Neural progenitor cell (in vitro differentiated cells): Measurements from ENCODE around the gene ZFAND2B. TPM values are rescaled to one million over a fixed set of nuclear protein-coding genes. Genes with fewer than 3 reads are reported as not detected.

Experiments used
- DNase-seq: peaks from one replicate; pipeline ENCODE4 v3.0.0-alpha.2; 2016; ENCODE audit warnings: low spot score
- H2AFZ ChIP-seq: fragments of 200-600 bp; sonication (generic); replicated peaks from 2 replicates; pipeline ENCODE4 v1.6.1; 2016; ENCODE audit warnings: antibody characterized with exemption
- H3F3A ChIP-seq: fragments of 200-600 bp; sonication (generic); 2 replicates; pipeline ENCODE4 v1.6.1; 2016; ENCODE audit warnings: antibody characterized with exemption, low read depth
- H3K27ac ChIP-seq: fragments of 200-600 bp; sonication (generic); 2 replicates; pipeline ENCODE4 v1.5.1; 2016; ENCODE audit warnings: mild to moderate bottlenecking
- H3K27me3 ChIP-seq: fragments of 200-600 bp; sonication (generic); 2 replicates; pipeline ENCODE4 v1.6.1; 2016; ENCODE audit warnings: mild to moderate bottlenecking, moderate library complexity
- H3K36me3 ChIP-seq: fragments of 200-600 bp; sonication (generic); 2 replicates; pipeline ENCODE4 v1.5.1; 2016
- H3K4me1 ChIP-seq: fragments of 200-600 bp; sonication (generic); 2 replicates; pipeline ENCODE4 v1.6.1; 2016; ENCODE audit warnings: mixed run types
- H3K4me2 ChIP-seq: fragments of 200-600 bp; sonication (generic); 2 replicates; pipeline ENCODE4 v1.6.1; 2016
- H3K4me3 ChIP-seq: fragments of 200-600 bp; sonication (generic); 2 replicates; pipeline ENCODE4 v1.5.1; 2016
- H3K79me2 ChIP-seq: fragments of 200-600 bp; sonication (generic); 2 replicates; pipeline ENCODE4 v1.6.1; 2016; ENCODE audit warnings: low read depth
- H3K9ac ChIP-seq: fragments of 200-600 bp; sonication (generic); 2 replicates; pipeline ENCODE4 v1.6.1; 2016
- H3K9me3 ChIP-seq: fragments of 200-600 bp; sonication (generic); 2 replicates; pipeline ENCODE4 v1.5.1; 2016; ENCODE audit warnings: low read depth
- H4K20me1 ChIP-seq: fragments of 200-600 bp; sonication (generic); 2 replicates; pipeline ENCODE4 v1.6.1; 2016; ENCODE audit warnings: low read depth
- H3K27ac Mint-ChIP-seq: 3 replicates; pipeline ENCODE4 v1.8.0; 2021; ENCODE audit warnings: mixed read lengths
- H3K27me3 Mint-ChIP-seq: 2 replicates; pipeline ENCODE4 v1.8.0; 2022; ENCODE audit warnings: low read depth, mild to moderate bottlenecking, inconsistent platforms, moderate library complexity, mixed read lengths; ENCODE audit not compliant: insufficient read depth
- H3K36me3 Mint-ChIP-seq: 3 replicates; pipeline ENCODE4 v1.8.0; 2021; ENCODE audit warnings: mixed read lengths
- H3K4me1 Mint-ChIP-seq: 3 replicates; pipeline ENCODE4 v1.8.0; 2021; ENCODE audit warnings: mixed read lengths
- H3K4me3 Mint-ChIP-seq: 3 replicates; pipeline ENCODE4 v1.8.0; 2021; ENCODE audit warnings: mild to moderate bottlenecking, moderate library complexity, mixed read lengths
- H3K9me3 Mint-ChIP-seq: 3 replicates; pipeline ENCODE4 v1.8.0; 2020; ENCODE audit warnings: mixed read lengths
- EZH2 ChIP-seq: fragments of 200-600 bp; sonication (generic); IDR thresholded peaks from 2 replicates; pipeline ENCODE4 v1.6.1; 2017; ENCODE audit warnings: antibody characterized with exemption, mild to moderate bottlenecking, moderate library complexity
- EZH2phosphoT487 ChIP-seq: fragments of 200-600 bp; sonication (generic); IDR thresholded peaks from 2 replicates; pipeline ENCODE4 v1.6.1; 2017; ENCODE audit warnings: antibody characterized with exemption
- total RNA-seq: library from RNA; depleted of rRNA; stranded (reverse); fragments of >200 nt; gene quantifications from 2 replicates; pipeline ENCODE4 v1.2.3, GENCODE V29; 2015; ENCODE audit warnings: low replicate concordance
- TF ChIP-seq, protein P1 (sequence below): fragments of 200-600 bp; sonication (generic); IDR thresholded peaks from 2 replicates; pipeline ENCODE4 v1.5.1; 2017; ENCODE audit warnings: antibody characterized with exemption, mild to moderate bottlenecking

The ZFAND2B gene
- total RNA-seq, 1 donor from 2014 or later: 13.6 TPM

- no peak for TF ChIP-seq EZH2phosphoT487
- TF ChIP-seq, protein P1, sequence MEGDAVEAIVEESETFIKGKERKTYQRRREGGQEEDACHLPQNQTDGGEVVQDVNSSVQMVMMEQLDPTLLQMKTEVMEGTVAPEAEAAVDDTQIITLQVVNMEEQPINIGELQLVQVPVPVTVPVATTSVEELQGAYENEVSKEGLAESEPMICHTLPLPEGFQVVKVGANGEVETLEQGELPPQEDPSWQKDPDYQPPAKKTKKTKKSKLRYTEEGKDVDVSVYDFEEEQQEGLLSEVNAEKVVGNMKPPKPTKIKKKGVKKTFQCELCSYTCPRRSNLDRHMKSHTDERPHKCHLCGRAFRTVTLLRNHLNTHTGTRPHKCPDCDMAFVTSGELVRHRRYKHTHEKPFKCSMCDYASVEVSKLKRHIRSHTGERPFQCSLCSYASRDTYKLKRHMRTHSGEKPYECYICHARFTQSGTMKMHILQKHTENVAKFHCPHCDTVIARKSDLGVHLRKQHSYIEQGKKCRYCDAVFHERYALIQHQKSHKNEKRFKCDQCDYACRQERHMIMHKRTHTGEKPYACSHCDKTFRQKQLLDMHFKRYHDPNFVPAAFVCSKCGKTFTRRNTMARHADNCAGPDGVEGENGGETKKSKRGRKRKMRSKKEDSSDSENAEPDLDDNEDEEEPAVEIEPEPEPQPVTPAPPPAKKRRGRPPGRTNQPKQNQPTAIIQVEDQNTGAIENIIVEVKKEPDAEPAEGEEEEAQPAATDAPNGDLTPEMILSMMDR: no peak
- TF ChIP-seq EZH2: no peak
- H3K4me3 Mint-ChIP-seq: peak overlapping the region; percentile 52
- no peaks in the 10 kb centered on the region for H3K36me3 ChIP-seq
These were observed 18.8 kb downstream of the ZFAND2B start for GRCh38 chr2:219225350-219225749.

GRCh38 chr2:219228041-219228910 is 21.7 kb downstream of the ZFAND2B start:
- Histone ChIP-seq H3K9me3 (no peaks in the 10 kb centered on the region), H3K9ac (peak overlapping the region; percentile 61), H3F3A (peaks cover 11% of the 10 kb centered on the region), H3K79me2 (peaks cover 37% of the 10 kb centered on the region), H4K20me1 (peaks cover 4% of the 10 kb centered on the region), H2AFZ (no peak overlapping the region), H3K27ac (no peak overlapping the region), H3K4me1 (peaks cover 12% of the 10 kb centered on the region), H3K4me3 (peak overlapping the region; percentile 76), H3K36me3 (no peaks in the 10 kb centered on the region), H3K4me2 (peak overlapping the region; percentile 95), H3K27me3 (no peaks in the 10 kb centered on the region)
- Mint-ChIP-seq H3K36me3 (peaks cover 15% of the 10 kb centered on the region), H3K4me1 (peaks cover 26% of the 10 kb centered on the region), H3K27me3 (peaks cover 3% of the 10 kb centered on the region), H3K9me3 (no peaks in the 10 kb centered on the region), H3K27ac (no peak overlapping the region), H3K4me3 (peak overlapping the region; percentile 84)
- no peak for DNase-seq
- TF ChIP-seq EZH2phosphoT487: no peak
- no peak for TF ChIP-seq EZH2
- TF ChIP-seq, protein P1: no peak

More at GRCh38 chr2:219225350-219225749, 18.8 kb downstream of the ZFAND2B start:
- no peaks in the 10 kb centered on the region for H3K9me3 Mint-ChIP-seq
- Histone ChIP-seq H3K4me2 (no peak overlapping the region), H3K79me2 (peaks cover 18% of the 10 kb centered on the region), H3K4me3 (no peak overlapping the region), H3K27me3 (no peaks in the 10 kb centered on the region), H3K27ac (no peak overlapping the region), H3K4me1 (peaks cover 7% of the 10 kb centered on the region), H4K20me1 (peaks cover 4% of the 10 kb centered on the region), H3K9ac (no peak overlapping the region), H3K9me3 (no peaks in the 10 kb centered on the region), H3F3A (peaks cover 7% of the 10 kb centered on the region), H2AFZ (no peak overlapping the region)
- H3K4me1 Mint-ChIP-seq: peaks cover 20% of the 10 kb centered on the region
- H3K27ac Mint-ChIP-seq: no peak overlapping the region
- peaks cover 6% of the 10 kb centered on the region for H3K27me3 Mint-ChIP-seq
- DNase-seq: no peak
- H3K36me3 Mint-ChIP-seq: peaks cover 19% of the 10 kb centered on the region

DNA sequence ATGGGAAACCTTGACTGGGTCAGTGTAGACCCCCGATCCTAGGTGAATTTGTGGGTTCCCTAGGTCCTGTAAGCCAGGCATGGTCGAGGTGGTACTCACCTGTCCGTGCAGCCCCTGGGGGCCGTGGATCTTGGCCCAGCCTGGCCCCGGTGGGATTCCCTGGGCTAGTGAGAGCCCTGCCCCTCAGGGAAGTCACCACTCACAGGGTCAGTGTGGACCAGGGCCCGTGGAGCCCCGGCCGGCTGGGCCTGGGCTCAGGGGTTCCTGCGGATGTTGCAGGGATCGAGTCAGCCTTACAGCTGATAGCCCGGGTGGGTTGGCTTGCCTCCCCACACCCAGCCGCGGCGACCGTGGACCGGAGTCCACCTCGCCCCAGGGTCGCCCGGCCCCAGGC is 22.3 kb downstream of the ZFAND2B start:
- no peak for TF ChIP-seq EZH2
- TF ChIP-seq, protein P1: no peak
- H3K4me3 ChIP-seq: peak overlapping the region; percentile 76
- H3K9me3 ChIP-seq: no peaks in the 10 kb centered on the region
- peak overlapping the region; percentile 84 for H3K4me3 Mint-ChIP-seq
- peak overlapping the region; percentile 61 for H3K9ac ChIP-seq
- H3K27me3 ChIP-seq: no peaks in the 10 kb centered on the region
- H3K4me2 ChIP-seq: peak overlapping the region; percentile 95
- peaks cover 11% of the 10 kb centered on the region for H3F3A ChIP-seq
- H2AFZ ChIP-seq: peak overlapping the region; percentile 90
- peaks cover 4% of the 10 kb centered on the region for H4K20me1 ChIP-seq
- H3K27ac Mint-ChIP-seq: no peak overlapping the region
- H3K9me3 Mint-ChIP-seq: no peaks in the 10 kb centered on the region
- DNase-seq: no peak
- H3K4me1 Mint-ChIP-seq: peaks cover 26% of the 10 kb centered on the region
- peaks cover 37% of the 10 kb centered on the region for H3K79me2 ChIP-seq
- no peaks in the 10 kb centered on the region for H3K36me3 ChIP-seq
- no peaks in the 10 kb centered on the region for H3K27me3 Mint-ChIP-seq
- no peak overlapping the region for H3K27ac ChIP-seq
- H3K4me1 ChIP-seq: peaks cover 12% of the 10 kb centered on the region
- H3K36me3 Mint-ChIP-seq: peaks cover 18% of the 10 kb centered on the region
